Astrocyte (in vitro differentiated cells and primary cell): Measurements from ENCODE around the gene RNF217. TPM values are rescaled to one million over a fixed set of nuclear protein-coding genes. Genes with fewer than 3 reads are reported as not detected.

Experiments used
- DNase-seq: peaks from one replicate; pipeline ENCODE4 v3.0.0-alpha.2; 2010; ENCODE audit warnings: low read depth
- FAIRE-seq: peaks from 2 replicates; lab custom pipeline; 2011; peaks lifted over from hg19 to GRCh38; lab: Jason Lieb, UNC
- H2AFZ ChIP-seq: 2 replicates; pipeline ENCODE4 v1.6.0; 2012; ENCODE audit warnings: low read depth, low read length, inconsistent platforms
- H3K27ac ChIP-seq: 2 replicates; pipeline ENCODE4 v1.5.1; 2011; ENCODE audit warnings: low read depth, low read length, inconsistent platforms
- H3K27me3 ChIP-seq: 2 replicates; pipeline ENCODE4 v1.6.0; 2011; ENCODE audit warnings: low read length, inconsistent platforms; ENCODE audit not compliant: insufficient read depth
- H3K36me3 ChIP-seq: 2 replicates; pipeline ENCODE4 v1.5.1; 2011; ENCODE audit warnings: low read length, inconsistent platforms; ENCODE audit not compliant: insufficient read depth
- H3K4me1 ChIP-seq: 2 replicates; pipeline ENCODE4 v1.5.1; 2011; ENCODE audit warnings: low read length, inconsistent platforms; ENCODE audit not compliant: insufficient read depth
- H3K4me2 ChIP-seq: 2 replicates; pipeline ENCODE4 v1.6.0; 2012; ENCODE audit warnings: low read length, inconsistent platforms
- H3K4me3 ChIP-seq: 2 replicates; pipeline ENCODE4 v1.5.1; 2011; ENCODE audit warnings: low read depth, mild to moderate bottlenecking, low read length, inconsistent platforms; ENCODE audit not compliant: insufficient read depth
- H3K79me2 ChIP-seq: 2 replicates; pipeline ENCODE4 v1.6.0; 2012; ENCODE audit warnings: mild to moderate bottlenecking, low read length, inconsistent platforms; ENCODE audit not compliant: insufficient read depth
- H3K9ac ChIP-seq: 2 replicates; pipeline ENCODE4 v1.6.0; 2012; ENCODE audit warnings: mild to moderate bottlenecking, low read length, inconsistent platforms
- H3K9me3 ChIP-seq: 2 replicates; pipeline ENCODE4 v1.5.1; 2012; ENCODE audit warnings: low read depth, mild to moderate bottlenecking, low read length, inconsistent platforms; ENCODE audit not compliant: insufficient read depth
- H4K20me1 ChIP-seq: 2 replicates; pipeline ENCODE4 v1.6.0; 2012; ENCODE audit warnings: low read length, inconsistent platforms; ENCODE audit not compliant: insufficient read depth
- H3K27ac Mint-ChIP-seq: one replicate; pipeline ENCODE4 v1.8.0; 2021; ENCODE audit warnings: mild to moderate bottlenecking, mixed read lengths; ENCODE audit not compliant: unreplicated experiment
- H3K27me3 Mint-ChIP-seq: one replicate; pipeline ENCODE4 v1.8.0; 2021; ENCODE audit warnings: low read depth, mixed read lengths; ENCODE audit not compliant: unreplicated experiment
- H3K36me3 Mint-ChIP-seq: one replicate; pipeline ENCODE4 v1.8.0; 2021; ENCODE audit warnings: low read depth, mixed read lengths; ENCODE audit not compliant: unreplicated experiment
- H3K4me1 Mint-ChIP-seq: one replicate; pipeline ENCODE4 v1.8.0; 2021; ENCODE audit warnings: low read depth, mixed read lengths; ENCODE audit not compliant: unreplicated experiment
- H3K4me3 Mint-ChIP-seq: one replicate; pipeline ENCODE4 v1.8.0; 2021; ENCODE audit warnings: mild to moderate bottlenecking, moderate library complexity, mixed read lengths; ENCODE audit not compliant: unreplicated experiment
- H3K9me3 Mint-ChIP-seq: one replicate; pipeline ENCODE4 v1.8.0; 2021; ENCODE audit warnings: mild to moderate bottlenecking, mixed read lengths; ENCODE audit not compliant: unreplicated experiment
- CTCF ChIP-seq: IDR thresholded peaks from 2 replicates; pipeline ENCODE4 v1.5.1; 2011; ENCODE audit warnings: low read depth, mild to moderate bottlenecking, inconsistent platforms, low read length, moderate library complexity; ENCODE audit not compliant: insufficient read depth
- EZH2 ChIP-seq: IDR thresholded peaks from 2 replicates; pipeline ENCODE4 v1.6.1; 2012; ENCODE audit warnings: mild to moderate bottlenecking, low read length, inconsistent platforms; ENCODE audit not compliant: insufficient read depth
- total RNA-seq: library from RNA; stranded (reverse); gene quantifications from 2 replicates; pipeline ENCODE4 v1.2.1, GENCODE V29; 2021

Gene RNF217
- total RNA-seq, 1 donor from 2014 or later = 49.4 TPM

- Histone ChIP-seq H3K27me3 (no peaks in the 10 kb centered on the region), H3K9me3 (no peaks in the 10 kb centered on the region), H4K20me1 (no peaks in the 10 kb centered on the region), H3K27ac (no peak overlapping the region), H3K4me2 (no peak overlapping the region), H2AFZ (no peak overlapping the region), H3K79me2 (peaks cover 59% of the 10 kb centered on the region), H3K36me3 (no peaks in the 10 kb centered on the region), H3K9ac (no peak overlapping the region), H3K4me3 (no peak overlapping the region), H3K4me1 (peaks cover 12% of the 10 kb centered on the region)
- Mint-ChIP-seq H3K4me1 (peaks cover 14% of the 10 kb centered on the region), H3K4me3 (no peak overlapping the region), H3K9me3 (no peaks in the 10 kb centered on the region), H3K27ac (no peak overlapping the region), H3K36me3 (peaks cover 8% of the 10 kb centered on the region), H3K27me3 (no peaks in the 10 kb centered on the region)
- DNase-seq = no peak
- no peak for FAIRE-seq
- TF ChIP-seq EZH2 (no peak), CTCF (no peak)
These were observed 55.9 kb downstream of the RNF217 start for GRCh38 chr6:125018136-125018535.

DNA sequence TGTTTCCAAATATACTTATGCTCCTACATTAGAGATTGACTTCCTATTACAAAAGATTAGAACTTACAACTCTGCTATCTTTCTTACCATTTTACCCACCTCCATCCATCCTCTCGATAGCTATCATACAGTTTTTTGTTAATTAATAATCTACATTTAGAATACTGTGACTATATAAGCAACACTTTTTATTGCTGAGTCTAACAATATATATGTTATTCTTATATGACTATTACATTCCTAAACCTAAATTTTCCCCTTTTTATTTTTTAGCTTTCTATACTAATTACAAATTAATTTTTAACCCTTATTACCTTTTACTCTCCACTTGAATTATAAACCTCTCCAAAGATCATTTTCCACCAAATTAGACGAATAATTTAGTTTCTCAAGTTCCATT lies 57.0 kb downstream of the RNF217 start:
- FAIRE-seq (no peak), DNase-seq (no peak)
- TF ChIP-seq EZH2 = no peak
- no peak for TF ChIP-seq CTCF
- H2AFZ ChIP-seq = no peak overlapping the region
- no peak overlapping the region for H3K27ac ChIP-seq
- peaks cover 8% of the 10 kb centered on the region for H3K36me3 Mint-ChIP-seq
- no peak overlapping the region for H3K4me3 ChIP-seq
- no peaks in the 10 kb centered on the region for H3K9me3 Mint-ChIP-seq
- H3K9me3 ChIP-seq = no peaks in the 10 kb centered on the region
- no peaks in the 10 kb centered on the region for H3K27me3 ChIP-seq
- peaks cover 65% of the 10 kb centered on the region for H3K79me2 ChIP-seq
- no peaks in the 10 kb centered on the region for H4K20me1 ChIP-seq
- no peak overlapping the region for H3K9ac ChIP-seq
- no peaks in the 10 kb centered on the region for H3K27me3 Mint-ChIP-seq
- peaks cover 7% of the 10 kb centered on the region for H3K4me1 ChIP-seq
- H3K4me3 Mint-ChIP-seq = no peak overlapping the region
- no peak overlapping the region for H3K27ac Mint-ChIP-seq
- H3K4me2 ChIP-seq = no peak overlapping the region
- H3K36me3 ChIP-seq = no peaks in the 10 kb centered on the region
- peaks cover 5% of the 10 kb centered on the region for H3K4me1 Mint-ChIP-seq

GRCh38 chr6:125019918-125020317 lies 57.7 kb downstream of the RNF217 start:
- Mint-ChIP-seq H3K36me3 (peaks cover 8% of the 10 kb centered on the region), H3K27ac (no peak overlapping the region), H3K4me1 (peaks cover 3% of the 10 kb centered on the region), H3K4me3 (no peak overlapping the region), H3K27me3 (no peaks in the 10 kb centered on the region), H3K9me3 (no peaks in the 10 kb centered on the region)
- Histone ChIP-seq H3K27ac (no peak overlapping the region), H3K4me3 (no peak overlapping the region), H2AFZ (no peak overlapping the region), H3K4me1 (peaks cover under 1% of the 10 kb centered on the region), H3K9me3 (no peaks in the 10 kb centered on the region), H3K79me2 (peaks cover 68% of the 10 kb centered on the region), H4K20me1 (peaks cover 5% of the 10 kb centered on the region), H3K27me3 (no peaks in the 10 kb centered on the region), H3K9ac (no peak overlapping the region), H3K36me3 (no peaks in the 10 kb centered on the region), H3K4me2 (no peak overlapping the region)
- no peak for FAIRE-seq
- DNase-seq = no peak
- TF ChIP-seq EZH2 (no peak), CTCF (no peak)
